ENCODE measurements around the gene XYLT1.
"Not testable (repeated sequence)": the region's sequence is repeated elsewhere in the genome, so short reads cannot be mapped to it uniquely, and the experiment has no call there.

Gene XYLT1

DNA sequence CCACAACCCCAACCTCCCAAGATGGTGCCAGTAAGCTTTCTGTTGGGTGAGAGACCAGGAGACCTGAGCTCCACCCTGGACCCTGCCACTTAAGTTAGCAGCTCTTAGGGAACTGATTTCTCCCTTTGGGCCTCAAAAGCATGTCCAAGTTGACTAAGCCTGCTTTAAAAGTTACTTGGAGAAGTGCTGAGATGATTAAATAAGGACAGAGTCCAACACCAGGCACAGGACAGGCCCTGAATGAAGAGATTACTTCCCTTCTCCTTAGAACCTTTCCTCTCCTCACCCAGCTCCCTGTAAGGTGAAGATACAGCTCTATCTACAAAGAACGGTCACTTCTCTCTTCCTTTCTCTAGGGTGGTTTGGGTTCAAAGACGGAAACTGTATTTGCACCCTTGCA lies 162.6 kb downstream of the XYLT1 start:
- DNase-seq (ENCODE audit: low read depth, low spot score), result no peak

DNA sequence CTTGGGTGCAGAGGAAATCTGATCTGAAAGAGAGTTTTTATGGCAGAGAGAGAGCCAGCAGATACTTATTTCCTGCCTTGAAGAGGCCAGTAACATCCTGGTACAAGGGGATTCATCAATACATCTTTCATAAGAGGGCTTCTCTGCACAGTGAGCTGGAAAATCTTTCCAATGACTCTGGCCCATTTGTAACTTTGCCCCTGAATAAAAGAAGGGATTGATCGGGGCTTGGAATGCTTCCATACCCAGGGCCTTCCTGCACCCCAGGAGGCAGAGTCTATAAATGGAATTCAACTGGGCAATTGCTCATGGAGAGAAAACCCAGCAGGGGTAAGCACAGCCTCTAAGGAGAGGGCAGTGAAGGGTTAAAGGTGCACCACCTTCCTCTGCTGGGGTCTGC lies 163.3 kb downstream of the XYLT1 start:
- no peak for DNase-seq (ENCODE audit: low read depth, low spot score)

- DNase-seq (ENCODE audit: low read depth, low spot score), result no peak
Observed at GRCh38 chr16:17306745-17307144, 164.0 kb downstream of the XYLT1 start.

DNA sequence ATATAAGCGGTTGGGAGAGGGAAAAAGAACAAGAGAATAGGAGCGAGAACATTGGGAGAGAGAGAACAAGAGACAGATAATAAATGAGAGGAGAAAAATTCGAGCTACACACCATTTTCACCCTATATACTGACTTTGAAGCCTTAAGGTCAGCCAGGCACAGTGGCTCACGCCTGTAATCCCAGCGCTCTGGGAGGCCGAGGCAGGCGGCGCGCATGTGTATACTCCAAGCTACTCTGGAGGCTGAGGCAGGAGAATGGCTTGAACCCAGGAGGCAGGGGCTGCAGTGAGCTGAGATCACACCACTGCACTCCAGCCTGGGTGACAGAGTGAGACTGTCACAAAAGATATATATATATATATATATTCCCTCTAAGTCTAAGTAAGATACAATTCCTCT lies 164.5 kb downstream of the XYLT1 start:
- not testable (repeated sequence) for DNase-seq (ENCODE audit: low read depth, low spot score)

GRCh38 chr16:17305694-17306093 lies 165.1 kb downstream of the XYLT1 start:
- DNase-seq (ENCODE audit: low read depth, low spot score), result no peak

GRCh38 chr16:17304491-17305119 lies 166.2 kb downstream of the XYLT1 start:
- no peak for DNase-seq (ENCODE audit: low read depth, low spot score)

DNA sequence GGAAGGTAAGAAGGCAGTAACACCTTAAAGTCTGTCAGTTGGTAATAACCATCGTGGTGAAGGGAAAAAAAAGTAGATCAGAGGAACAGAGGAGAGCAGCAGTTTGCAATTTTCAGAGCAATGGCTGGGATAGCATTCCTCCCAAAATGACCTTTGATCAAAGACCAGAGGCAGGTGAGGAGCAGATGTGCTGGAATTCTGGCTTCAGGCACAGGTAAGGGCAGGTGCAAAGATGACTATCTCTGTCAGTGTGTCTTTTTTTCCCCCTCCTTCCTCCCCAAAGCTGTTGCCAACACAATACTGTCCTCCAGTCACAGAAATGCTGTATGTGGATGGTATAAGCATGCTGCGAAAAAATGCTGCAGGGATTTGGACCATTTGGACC lies 166.7 kb downstream of the XYLT1 start:
- DNase-seq (ENCODE audit: low read depth, low spot score), result no peak

DNA sequence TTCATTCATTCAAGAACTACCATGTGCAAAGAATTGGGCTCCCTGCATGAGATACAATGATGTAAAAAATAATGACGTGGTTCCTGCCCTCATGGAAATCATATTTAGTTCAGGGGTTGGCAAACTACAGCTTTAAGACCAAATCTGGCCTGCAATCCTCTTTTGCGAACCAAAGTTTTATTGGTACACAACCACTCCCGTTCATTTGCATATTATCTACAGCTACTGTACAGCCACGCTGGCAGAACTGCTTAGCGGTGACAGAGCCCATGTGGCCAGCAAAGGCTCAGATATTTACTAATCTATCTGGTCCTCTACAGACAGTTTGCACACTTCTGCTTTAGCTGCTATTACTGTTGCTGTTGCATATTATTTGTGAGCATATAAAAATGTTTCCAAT lies 167.7 kb downstream of the XYLT1 start:
- DNase-seq (ENCODE audit: low read depth, low spot score), result no peak

DNA sequence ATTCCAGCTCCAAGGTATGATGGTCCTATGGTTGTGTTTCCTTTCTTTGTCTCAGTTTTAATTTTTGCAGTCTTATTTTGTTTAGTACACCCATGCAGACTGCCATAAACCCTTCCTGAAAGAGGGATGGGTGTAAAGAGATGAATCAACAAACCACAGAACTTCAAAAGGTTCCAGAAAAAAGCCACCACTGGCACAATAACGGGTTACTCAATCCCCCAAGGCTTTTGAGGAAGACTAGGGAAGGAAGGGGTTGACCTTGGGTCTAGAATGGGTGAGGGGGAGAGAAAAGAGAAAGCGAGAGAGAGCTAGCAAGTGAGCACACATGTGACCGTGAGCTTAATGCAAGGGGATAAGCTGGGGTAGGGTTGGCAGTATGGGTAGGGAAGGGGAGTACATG lies 168.1 kb downstream of the XYLT1 start:
- no peak for DNase-seq (ENCODE audit: low read depth, low spot score)

DNA sequence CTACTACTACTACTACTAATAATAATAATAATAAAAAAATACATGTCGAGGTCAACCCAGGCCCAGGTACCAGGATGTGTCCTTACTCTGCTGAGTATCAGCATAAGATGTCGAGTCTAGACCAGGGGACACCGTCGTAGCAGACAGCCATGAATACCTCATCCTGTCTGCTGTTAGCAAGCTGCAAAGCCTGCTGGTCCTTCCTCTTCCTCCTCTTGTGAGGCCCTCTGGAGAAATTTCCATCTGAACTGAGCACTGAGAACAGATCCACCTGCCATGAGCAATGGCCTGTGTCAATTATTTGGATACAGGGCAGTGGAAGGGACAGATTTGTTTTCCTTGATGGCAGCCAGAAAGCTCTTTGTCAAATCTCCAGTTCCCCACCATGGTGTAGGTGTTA lies 168.5 kb downstream of the XYLT1 start:
- no peak for DNase-seq (ENCODE audit: low read depth, low spot score)

GRCh38 chr16:17301593-17302135 lies 169.1 kb downstream of the XYLT1 start:
- DNase-seq (ENCODE audit: low read depth, low spot score), result no peak

DNA sequence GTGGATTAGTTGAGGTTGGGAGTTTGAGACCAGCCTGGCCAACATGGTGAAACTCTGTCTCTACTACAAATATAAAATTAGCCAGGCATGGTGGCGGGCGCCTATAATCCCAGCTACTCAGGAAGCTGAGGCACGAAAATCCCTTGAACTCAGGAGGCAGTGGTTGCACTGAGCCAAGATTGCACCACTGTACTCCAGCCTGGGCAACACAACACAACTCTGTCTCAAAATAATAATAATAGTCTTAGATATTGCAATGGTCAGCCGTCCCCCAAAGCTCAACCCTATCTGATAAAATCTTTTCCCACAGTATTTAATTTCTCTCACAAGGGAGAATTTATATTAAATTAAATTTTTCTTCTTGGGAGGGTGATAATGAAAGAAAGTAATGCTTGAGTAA lies 169.6 kb downstream of the XYLT1 start:
- DNase-seq (ENCODE audit: low read depth, low spot score), result no peak

- DNase-seq (ENCODE audit: low read depth, low spot score), result no peak
Observed at GRCh38 chr16:17299790-17300189, 171.0 kb downstream of the XYLT1 start.

GRCh38 chr16:17298238-17298637 lies 172.5 kb downstream of the XYLT1 start:
- no peak for DNase-seq (ENCODE audit: low read depth, low spot score)

DNA sequence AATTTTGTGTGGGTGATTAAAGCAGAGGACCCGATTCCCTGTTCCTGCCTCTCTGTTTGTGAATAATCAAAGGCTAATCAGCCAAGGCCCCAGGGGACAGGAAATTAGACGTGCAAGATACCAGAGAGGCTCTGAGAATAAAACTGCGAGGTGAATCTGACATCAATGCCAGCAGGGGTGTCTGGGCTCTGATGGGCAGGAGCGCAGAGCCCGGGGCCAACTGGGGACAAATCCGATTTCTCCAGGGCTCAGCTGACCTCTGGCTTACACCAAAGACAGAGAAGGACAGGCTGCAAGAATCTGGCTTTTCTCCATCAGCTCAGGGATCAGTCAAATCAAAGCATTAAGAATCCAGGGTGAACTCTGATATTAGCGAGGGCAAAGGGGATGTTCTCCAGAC lies 174.3 kb downstream of the XYLT1 start:
- no peak for DNase-seq (ENCODE audit: low read depth, low spot score)

DNA sequence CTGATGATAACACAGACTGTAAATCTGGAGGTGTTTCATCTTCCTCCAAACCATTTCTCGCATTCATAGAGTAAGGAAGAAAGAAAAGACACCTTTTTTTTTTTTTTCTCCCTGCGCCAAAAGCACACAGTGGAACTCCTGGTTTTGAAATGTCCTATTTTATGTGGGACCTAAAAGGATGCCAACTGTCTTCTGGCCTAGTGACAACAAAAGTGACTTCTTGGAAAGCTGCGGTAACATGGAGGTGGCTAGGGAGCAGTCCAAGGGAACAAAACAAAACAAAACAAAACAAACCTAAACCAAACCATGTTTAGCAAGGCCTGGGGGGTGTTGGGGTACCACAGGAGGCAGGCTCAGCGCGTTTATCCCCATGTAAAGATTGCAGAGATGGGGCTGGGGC lies 174.8 kb downstream of the XYLT1 start:
- DNase-seq (ENCODE audit: low read depth, low spot score), result no peak

DNA sequence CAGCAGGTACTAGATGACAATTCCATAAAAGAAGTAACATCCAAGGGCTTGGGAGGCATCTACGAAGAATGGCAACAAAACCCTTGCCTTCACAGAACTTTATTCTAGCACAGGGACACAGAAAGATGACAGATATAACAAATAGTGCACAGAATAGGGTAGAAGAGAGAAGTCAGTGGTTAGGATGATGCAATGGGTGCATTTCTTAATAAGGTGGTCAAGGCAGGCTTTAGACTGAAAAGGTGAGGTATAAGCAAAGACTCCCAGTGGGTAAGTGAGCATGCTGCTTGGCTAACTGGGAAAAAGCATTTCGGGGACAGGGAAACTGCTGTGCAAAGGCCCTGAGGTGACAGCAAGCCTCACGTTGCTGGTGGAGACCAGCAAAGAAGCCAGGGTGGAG lies 175.9 kb downstream of the XYLT1 start:
- no peak for DNase-seq (ENCODE audit: low read depth, low spot score)

GRCh38 chr16:17293813-17294558 lies 176.8 kb downstream of the XYLT1 start:
- no peak for DNase-seq (ENCODE audit: low read depth, low spot score)

- DNase-seq (ENCODE audit: low read depth, low spot score), result no peak
Observed at GRCh38 chr16:17291289-17291688, 179.5 kb downstream of the XYLT1 start.

GRCh38 chr16:17289674-17290635 lies 180.8 kb downstream of the XYLT1 start:
- no peak for DNase-seq (ENCODE audit: low read depth, low spot score)

DNA sequence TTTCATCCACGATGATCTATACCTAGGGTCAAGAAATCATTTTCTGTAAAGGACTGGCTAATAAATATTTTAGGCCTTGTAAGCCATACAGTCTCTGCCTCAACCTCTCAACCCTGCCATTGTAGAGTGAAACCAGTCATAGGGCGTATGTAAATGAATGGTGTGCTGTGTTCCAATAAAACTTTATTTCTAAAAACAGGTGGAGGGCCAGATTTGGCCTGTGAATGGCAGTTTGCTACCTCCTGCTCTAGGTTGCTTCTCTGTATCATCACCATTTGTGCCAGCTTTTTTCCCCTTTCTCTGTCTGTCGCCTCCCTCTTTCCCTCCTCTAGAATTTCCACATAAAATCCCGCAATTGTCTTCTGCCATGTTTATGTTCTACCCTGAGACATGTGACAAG lies 181.7 kb downstream of the XYLT1 start:
- DNase-seq (ENCODE audit: low read depth, low spot score), result no peak

GRCh38 chr16:17287166-17287800 lies 183.5 kb downstream of the XYLT1 start:
- no peak for DNase-seq (ENCODE audit: low read depth, low spot score)

All from iPS DF 19.7 (cell line).